HG02938 (cell line): ENCODE results near the gene CDK11A.
"Not testable (repeated sequence)": the region's sequence is repeated elsewhere in the genome, so short reads cannot be mapped to it uniquely, and the experiment has no call there.

Experiments used
- ATAC-seq: cut with Tn5 transposase; IDR thresholded peaks from one replicate; pipeline ENCODE4 v1.9.1; 2021; ENCODE audit warnings: mild to moderate bottlenecking, moderate library complexity; ENCODE audit not compliant: unreplicated experiment

The CDK11A gene

DNA sequence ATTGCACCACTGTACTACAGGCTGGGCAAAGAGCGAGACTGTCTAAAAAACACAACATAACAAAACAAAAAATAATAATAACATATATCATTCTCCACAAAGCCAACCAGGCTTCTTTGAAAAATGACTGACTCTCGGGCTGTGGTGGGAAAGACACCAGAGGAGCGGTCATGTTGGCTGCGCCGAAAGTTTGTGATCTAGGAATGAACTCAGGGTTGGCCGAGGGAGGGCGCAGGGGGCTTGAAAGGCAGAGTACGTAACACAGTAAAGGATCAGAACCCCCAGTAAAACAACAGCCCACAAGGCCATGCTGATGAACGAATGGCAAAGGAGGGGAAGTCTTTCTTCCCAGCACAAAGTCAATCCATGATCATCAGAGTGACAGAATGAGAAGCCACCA, 36.3 kb downstream of the CDK11A start:
- no peak for ATAC-seq

DNA sequence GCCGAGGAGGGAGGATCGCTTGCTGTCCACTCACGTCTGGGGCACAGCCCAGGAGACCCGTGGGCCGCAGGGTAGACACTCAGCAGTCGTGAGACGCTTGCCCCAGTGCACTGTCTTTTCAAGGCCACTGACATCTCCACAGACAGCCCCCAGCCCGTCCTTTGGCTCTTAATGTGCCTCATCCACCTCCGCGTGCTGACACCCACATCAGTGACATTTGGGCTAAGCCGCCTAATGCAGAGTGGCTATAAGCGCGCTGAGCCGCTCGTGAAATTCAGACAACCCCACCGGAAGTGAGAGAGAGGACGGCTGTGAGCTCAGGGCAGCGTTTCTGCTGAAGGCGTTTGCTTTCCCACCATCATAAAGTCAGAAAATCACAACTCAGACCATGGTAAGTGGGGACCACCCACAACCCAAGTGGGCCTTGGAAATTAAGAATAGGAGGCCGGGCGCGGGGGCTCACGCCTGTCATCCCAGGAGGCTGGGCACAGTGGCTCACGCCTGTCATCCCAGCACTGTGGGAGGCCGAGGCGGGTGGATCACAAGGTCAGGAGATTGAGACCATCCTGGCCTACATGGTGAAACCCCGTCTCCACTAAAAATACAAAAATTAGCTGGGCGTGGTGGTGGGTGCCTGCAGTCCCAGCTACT, 40.0 kb downstream of the CDK11A start:
- no peak for ATAC-seq

DNA sequence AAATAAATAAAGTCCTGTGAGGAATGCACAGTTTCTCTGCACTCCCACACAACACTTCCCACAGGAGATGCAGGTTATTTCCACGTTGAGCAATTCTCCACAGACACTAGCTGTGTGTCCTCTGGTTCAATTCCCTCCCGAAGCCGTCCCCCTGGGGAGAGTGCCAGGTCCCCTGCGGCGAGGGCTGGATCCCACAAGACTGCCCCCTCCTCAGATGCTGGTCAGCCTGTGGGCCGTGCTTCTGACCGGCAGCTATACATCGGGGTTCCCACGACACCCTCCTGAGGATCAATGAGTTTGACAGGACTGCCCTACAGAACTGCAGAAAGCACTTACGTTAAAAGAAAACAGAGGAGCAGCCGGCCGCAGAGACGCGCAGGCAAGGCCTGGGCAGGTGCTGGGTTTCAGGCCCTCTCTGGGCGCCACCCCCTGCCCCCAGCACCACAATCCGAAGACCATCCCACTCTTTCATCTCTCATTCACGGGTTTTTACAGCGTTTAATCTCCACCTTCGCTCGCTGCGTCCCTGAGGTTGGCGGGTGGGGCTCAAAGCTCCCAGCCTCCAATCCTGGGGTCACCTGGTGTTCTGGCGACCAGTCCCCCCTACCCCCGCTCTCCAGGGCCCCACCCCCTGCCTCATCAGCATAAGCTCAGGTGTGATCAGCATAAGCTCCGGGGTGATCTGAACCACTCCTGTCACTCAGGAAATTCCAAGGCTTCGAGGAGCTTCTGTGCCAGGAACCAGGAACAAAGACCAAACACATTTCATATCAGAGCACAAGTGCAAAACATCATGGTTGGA, 40.9 kb downstream of the CDK11A start:
- no peak for ATAC-seq

DNA sequence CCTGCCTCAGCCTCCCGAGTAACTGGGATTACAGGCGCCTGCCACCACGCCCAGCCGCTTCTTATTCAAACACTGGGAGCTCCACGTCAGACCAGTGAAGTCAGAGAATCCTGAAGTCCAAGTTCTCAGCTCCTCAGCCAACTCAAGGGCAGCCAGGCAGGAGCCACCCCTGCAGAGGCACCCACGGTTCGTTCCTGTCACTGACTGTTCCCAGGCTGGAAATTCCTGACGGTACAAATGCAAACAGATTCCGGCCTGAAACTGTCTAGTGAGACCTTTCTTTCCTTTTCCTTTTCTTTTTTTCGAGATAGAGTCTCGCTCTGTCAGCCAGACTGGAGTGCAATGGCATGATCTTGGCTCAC, 43.3 kb downstream of the CDK11A start:
- no peak for ATAC-seq

DNA sequence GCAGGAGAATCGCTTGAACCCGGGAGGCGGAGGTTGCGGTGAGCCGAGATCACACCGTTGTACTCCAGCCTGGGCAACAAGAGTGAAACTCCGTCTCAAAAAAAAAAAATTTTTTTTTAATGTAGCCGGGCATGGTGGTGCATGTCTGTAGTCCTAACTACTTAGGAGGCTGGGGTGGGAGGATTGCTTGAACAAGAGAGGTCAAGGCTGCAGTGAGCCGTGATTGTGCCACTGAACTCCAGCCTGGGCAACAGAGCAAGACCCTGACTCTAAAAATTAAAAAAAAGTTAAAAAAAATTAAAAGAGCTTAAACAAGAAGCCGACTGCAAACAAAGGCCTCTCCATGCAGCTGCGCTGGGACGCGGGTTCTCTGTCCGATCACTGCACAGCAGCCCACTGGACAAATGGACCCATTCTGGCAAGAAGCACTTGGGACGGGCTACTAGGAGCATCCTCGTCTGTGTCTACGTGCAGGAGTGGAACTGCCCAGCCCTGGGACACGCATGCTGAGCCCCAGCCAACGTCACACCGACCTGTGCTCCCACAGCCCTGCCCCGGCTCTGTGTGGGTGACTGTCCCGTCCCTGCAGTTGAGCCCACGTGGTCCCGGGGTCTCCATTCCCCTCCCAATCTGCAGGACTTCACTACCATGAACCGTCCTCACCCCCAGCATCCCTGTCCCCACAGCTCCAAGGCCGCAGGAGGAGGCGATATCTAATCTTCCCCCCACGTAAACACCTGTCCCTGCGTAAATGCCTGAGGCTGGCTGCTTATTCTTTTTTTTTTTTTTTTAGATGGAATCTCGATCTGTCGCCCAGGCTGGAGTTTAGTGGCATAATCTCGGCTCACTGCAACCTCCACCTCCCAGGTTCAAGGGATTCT, 43.9 kb downstream of the CDK11A start:
- no peak for ATAC-seq

DNA sequence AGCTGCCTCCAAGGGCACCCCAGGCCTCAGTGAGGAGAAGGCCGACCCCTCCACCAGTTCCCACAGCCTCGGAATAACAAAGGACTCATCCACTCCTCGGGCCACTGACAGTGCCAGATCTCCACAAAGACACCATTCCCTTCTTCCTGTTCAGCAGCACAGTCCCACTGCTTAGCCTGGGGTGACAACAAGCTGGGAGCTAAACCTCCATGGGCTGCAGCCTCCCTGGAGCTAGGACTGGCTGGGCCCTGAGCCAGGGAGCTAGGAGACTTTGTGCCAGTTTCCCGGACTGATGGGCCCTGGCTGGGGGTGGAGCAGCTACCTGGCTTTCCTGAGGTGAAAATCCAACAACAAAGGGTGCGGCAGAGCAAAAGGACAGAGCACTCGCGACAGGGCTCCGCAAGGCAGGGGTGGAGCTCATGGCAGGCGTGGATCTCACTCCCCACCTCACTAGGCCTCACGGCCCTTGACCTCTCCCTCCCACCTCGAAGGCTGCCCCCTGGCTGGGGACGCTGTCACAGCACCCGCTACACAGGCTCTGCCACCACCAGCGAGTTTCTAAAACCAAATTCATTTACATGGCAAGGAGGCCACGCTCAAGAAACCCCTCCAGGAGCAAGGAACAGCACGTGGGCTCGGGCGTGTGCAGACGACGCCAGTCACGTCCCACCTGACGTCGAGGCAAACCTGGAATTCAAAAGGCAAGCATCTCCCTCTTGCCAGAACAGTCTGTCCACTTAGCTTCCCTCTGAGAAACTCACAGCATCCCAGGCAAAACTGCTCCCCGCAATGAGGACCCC, 45.4 kb downstream of the CDK11A start:
- no peak for ATAC-seq

DNA sequence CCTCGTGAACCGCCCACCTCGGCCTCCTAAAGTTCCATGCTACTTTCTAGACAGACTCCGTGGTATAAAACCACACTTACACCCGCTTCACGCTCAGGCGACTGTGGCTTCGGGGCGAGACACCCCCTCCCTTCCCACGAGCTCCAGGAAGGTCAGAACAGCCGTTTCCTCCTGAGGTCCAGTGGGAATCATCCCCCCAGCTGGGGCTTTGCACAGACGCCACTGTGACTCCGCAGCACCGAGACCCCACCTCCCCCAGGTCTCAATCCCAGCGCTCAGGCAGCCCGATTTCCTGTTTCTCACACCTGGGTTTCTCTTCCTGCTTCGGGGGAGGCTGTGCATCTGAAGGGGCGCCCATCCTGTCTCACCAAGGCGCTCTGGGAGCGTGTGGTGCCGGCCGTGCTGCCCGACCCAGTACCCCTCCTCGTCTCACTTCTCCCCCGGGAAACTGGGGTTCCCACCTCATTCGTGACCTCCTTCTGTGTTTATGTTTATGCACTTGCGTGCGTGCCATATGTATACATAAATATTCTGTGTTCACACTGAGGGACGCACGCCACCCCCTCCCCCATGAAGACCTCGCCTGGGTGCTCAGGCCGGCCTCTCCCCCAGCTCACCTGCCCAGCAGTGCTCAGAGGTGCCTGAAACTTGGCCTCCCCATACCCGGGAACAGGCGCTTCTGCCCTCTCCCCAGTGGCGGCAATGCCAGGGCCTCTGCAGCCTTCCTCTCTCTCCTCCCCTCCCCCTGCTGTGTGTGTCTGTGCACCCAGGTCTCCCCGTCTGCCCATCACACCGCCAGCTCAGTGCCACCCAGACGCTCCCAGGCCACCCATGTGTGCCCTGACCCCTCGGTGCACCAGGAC, 46.2 kb downstream of the CDK11A start:
- ATAC-seq = no peak

DNA sequence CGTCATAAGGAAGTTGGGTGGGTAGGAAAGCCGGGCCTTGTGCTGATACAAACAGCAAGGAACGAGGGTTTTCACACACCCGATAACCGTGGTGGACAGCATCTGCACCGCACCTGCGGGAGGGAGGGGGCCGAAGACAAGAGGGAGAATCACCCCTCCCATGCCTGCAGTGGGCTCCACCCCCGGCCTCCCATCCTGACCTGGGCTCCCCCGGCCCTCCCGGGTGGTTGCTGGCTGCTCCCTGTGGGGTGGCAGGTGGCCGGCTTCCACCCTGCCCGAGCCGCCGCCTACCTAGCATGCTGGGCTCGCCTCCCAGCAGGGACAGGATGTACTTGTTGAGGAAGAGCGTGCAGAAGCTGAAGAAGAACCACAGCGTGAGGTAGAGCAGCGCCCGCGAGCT, 48.1 kb downstream of the CDK11A start:
- not testable (repeated sequence) for ATAC-seq

DNA sequence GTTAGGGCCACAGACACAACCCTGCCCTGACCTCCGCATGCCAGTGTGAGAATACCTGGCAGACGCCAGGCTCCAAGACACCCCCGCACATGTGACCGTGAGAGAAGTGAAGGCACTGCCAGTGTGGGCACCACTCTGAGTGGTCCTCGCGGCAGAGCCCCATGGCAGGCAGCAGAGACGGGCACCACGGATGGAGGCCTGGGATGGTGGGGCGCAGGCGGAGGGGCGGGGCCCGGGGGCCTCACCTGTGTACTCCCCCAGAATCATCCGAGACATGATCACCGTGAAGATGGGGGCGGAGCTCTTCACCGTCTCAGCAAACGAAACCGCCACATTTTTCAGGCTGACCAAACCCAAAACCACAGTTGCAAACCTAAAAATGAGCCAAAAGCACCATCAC, 48.9 kb downstream of the CDK11A start:
- ATAC-seq = not testable (repeated sequence)

DNA sequence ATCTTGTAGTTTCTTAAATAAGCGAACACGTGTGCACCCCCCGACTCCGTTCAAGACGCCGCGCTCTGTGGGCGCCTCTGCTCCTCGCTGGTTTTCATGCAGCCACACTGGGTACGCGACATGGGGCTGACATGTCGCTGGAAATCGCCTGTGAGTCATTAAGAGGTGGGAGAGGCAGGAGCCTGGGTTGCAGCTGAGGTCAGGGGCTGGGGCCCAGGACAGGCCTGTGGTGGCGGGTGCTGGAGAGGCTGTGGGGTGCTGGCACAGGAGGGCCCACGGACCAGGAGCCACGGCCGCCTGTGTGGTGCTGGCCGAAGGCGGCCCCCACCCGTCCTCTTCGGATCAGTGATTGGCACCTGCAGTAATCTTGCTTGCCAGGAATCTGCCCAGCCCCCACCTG, 49.4 kb downstream of the CDK11A start:
- not testable (repeated sequence) for ATAC-seq

DNA sequence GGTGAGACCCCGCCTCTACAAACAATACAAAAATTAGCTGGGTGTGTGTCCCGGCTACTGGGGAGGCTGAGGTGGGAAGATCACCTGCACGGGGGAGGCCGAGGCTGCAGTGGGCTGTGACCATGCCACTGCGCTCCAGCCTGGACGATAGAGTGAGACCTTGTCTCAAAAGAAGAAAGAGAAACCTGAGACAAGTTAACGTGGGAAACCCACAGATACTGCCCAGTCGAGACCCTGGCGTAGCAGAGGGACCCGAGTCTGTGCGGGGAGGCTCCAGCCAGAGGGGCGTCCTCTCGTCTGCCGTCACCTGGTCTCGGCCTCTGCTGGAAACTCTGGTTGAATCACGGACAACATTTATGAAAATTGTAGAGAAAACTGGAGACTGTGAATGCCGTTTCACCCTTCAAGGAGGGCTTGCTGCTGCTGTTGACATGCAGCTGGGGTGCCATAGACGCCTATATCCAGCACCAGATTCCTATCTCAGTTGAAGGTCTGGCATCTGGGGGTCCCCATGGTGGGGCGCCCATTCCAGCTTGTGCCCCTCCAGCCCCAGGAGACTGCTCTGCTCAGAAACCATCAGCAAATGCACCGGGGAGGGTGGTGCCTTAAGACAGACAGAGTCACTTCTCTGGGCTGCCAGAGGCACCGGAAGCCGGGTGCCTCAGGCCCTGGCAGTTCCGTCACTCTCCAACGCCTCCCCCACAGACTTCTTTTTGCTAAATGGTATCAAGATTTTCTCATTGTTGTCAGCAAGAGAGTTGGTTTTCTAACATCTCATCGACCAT, 51.8 kb downstream of the CDK11A start:
- no peak for ATAC-seq

DNA sequence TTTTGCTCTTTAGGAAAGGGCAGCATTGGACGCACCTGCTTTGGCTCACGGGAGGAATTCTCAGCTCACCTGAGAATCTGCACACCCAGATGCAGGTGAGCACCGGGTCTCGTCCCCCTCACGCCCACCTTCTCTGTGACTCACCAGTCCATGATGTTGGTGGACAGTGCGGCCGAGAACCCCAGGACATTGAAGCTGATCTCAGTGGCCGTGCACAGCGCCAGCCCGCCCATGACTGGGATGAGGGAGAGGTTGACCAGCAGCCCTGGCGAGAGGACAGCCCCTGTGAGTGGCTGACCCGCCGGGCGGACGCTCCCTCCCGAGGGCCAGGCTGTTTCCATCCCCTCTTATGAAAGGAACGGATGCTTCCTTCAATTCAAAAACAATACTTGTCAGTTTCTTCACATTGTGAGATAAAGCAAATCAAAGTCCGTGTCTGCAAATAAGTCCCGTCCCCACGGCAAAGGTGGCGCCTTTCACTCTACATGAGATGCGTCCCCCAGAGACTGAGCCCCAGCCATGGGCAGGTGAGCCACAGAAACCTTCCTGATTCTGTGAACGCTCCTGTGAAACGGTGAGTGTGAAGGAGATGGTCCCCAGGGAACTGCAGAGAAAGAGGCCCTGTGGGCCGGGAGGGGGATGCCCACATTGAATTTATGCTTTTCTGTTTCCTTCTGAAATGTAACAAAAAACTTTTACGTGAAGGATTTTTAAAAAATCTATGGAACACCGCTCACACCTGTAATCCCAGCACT, 52.6 kb downstream of the CDK11A start:
- no peak for ATAC-seq

DNA sequence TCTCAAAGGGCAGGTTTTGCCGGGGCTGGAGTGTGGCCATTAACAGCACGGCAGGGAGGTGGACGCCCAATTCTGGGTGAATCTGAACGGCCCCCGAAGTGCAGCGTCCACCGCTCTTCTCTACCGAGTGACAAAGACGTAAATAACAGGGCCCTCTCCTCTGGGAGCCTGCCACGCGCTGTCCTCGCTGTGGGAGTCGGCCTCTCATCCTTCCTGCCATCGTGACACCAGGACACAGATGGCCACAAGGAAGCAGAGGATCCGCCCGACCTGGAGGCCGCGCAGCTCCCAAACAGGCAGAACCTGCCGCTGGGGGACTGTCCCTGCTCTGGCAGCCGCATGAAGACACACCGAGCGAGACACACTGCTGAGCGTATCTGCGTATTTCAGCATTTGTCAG, 53.3 kb downstream of the CDK11A start:
- ATAC-seq = no peak

DNA sequence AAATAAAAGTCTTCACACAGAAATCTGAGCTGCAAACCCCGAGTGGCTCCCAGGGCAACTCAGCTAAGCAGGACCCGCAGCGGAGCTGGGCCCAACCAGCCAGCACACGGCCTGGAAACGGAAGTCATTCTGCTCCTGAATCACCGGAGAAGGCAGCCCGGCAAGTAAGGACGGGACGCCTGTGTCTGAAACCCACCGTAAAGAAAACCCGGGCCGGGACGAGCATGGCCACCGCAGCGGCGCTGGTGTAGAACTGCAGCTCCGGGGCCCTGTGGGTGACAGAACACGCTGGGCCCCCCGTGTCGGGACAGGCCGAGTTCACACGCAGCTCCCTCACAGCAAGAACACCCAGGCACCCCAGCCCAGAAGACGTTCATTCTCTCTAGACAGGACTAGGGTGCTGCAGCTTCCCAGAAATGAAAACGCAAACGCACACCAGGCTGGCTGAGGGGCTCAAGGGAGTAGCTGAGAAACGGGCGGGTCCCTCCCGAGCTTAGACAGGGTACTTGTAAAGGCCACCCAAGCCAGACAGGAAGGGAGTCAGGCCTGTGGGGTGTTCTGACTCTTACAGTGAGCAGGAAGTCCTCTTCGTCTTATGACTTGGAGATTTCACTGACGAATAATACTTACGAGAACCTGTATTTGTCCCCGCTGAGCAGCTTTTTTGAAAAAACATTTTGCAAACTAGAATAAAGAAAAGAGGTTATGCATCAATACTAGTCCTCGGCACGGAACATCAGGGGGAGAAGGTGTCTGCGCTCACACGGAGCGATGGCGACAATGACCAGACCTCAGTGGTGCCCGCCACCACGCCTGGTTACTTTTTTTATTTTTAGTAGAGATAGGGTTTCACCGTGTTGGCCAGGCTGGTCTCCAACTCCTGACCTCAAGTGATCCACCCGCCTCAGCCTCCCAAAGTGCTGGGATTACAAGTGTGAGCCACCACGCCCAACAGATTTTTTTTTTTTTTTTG, 54.4 kb downstream of the CDK11A start:
- no peak for ATAC-seq

DNA sequence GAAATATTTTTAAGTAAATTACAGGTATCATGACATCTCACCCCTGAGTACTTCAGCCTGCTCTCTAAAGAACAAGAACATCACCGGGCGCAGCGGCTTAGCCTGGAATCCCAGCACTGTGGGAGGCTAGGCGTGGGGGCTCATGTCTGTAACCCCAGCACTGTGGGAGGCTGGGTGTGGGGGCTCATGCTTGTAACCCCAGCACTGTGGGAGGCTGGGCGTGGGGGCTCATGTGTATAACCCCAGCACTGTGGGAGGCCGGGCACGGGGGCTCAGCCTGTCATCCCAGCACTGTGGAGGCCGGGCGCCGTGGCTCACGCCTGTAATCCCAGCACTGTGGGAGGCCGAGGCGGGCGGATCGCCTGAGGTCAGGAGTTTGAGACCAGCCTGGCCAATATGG, 57.6 kb downstream of the CDK11A start:
- ATAC-seq = no peak

DNA sequence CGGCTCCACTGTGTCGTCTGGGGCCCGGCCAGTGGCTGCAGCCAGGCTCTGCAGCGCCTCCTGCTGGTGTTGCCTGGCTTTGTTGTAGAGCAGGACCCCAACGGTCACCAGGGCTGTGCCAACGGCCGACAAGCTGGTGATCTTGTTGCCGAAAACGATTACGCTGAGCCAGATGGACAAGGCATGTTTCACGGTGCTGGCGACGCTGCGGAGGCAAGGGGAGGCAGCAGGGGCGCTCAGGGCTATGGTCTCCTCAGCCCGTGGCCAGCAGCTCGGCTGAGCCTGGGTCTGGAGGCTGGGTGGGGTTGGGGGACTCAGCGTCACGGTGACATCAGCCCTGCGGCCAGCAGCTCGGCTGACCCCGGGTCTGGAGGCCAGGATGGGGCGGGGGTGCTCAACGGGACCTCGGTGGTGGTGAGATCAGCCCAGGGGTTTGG, 58.3 kb downstream of the CDK11A start:
- ATAC-seq = no peak
